ENCODE data around the gene IQUB.

- no peak for TF ChIP-seq POLR2A (IDR thresholded peaks at IDR 0.05)
- no peak for TF ChIP-seq CTCF (IDR thresholded peaks at IDR 0.05)
Observed at GRCh38 chr7:123415625-123416024, 118.8 kb downstream of the IQUB start.

Data from ovary (tissue), 3 donors.